Measurements from ENCODE around the gene SIL1. TPM values are rescaled to one million over a fixed set of nuclear protein-coding genes. Genes with fewer than 3 reads are reported as not detected.

SIL1 gene
- total RNA-seq, 1 donor from 2014 or later = 35.6 TPM

GRCh38 chr5:138945421-138946240 lies 252.5 kb downstream of the SIL1 start:
- no peak overlapping the region for H3K4me3 ChIP-seq
- no peaks in the 10 kb centered on the region for H3K9me3 ChIP-seq
- no peak for DNase-seq (ENCODE audit: extremely low spot score in 2 of 2)
- no peaks in the 10 kb centered on the region for H3K36me3 ChIP-seq
- TF ChIP-seq POLR2AphosphoS5 (IDR thresholded peaks at IDR 0.05; ENCODE audit: insufficient read depth in 1 of 2, low read depth in 1 of 2) (no peak), CTCF (IDR thresholded peaks at IDR 0.05) (no peak), POLR2A (IDR thresholded peaks at IDR 0.05) (no peak)
- no peaks in the 10 kb centered on the region for H3K27me3 ChIP-seq
- no peak overlapping the region for H3K27ac ChIP-seq
- intact Hi-C loops (cut with DNase I) = no loop called here
- no peaks in the 10 kb centered on the region for H3K4me1 ChIP-seq

GRCh38 chr5:138944527-138945322 lies 253.4 kb downstream of the SIL1 start:
- intact Hi-C loops (cut with DNase I) = no loop called here
- Histone ChIP-seq H3K27me3 (no peaks in the 10 kb centered on the region), H3K4me1 (no peaks in the 10 kb centered on the region), H3K36me3 (no peaks in the 10 kb centered on the region), H3K4me3 (no peak overlapping the region), H3K27ac (no peak overlapping the region), H3K9me3 (no peaks in the 10 kb centered on the region)
- TF ChIP-seq POLR2A (IDR thresholded peaks at IDR 0.05) (no peak), CTCF (IDR thresholded peaks at IDR 0.05) (no peak), POLR2AphosphoS5 (IDR thresholded peaks at IDR 0.05; ENCODE audit: insufficient read depth in 1 of 2, low read depth in 1 of 2) (no peak)
- no peak for DNase-seq (ENCODE audit: extremely low spot score in 2 of 2)

- no peak for DNase-seq (ENCODE audit: extremely low spot score in 2 of 2)
- H3K9me3 ChIP-seq = no peaks in the 10 kb centered on the region
- no peak overlapping the region for H3K27ac ChIP-seq
- TF ChIP-seq CTCF (IDR thresholded peaks at IDR 0.05) (no peak), POLR2AphosphoS5 (IDR thresholded peaks at IDR 0.05; ENCODE audit: insufficient read depth in 1 of 2, low read depth in 1 of 2) (no peak), POLR2A (IDR thresholded peaks at IDR 0.05) (no peak)
- no peaks in the 10 kb centered on the region for H3K4me1 ChIP-seq
- intact Hi-C loops (cut with DNase I) = no loop called here
- H3K27me3 ChIP-seq = no peaks in the 10 kb centered on the region
- H3K4me3 ChIP-seq = no peak overlapping the region
- H3K36me3 ChIP-seq = peaks cover 0 to 4% of the 10 kb centered on the region in 2 donors
Measured at GRCh38 chr5:138943599-138944173, 254.5 kb downstream of the SIL1 start.

GRCh38 chr5:138942861-138943260 lies 255.3 kb downstream of the SIL1 start:
- Histone ChIP-seq H3K27me3 (no peaks in the 10 kb centered on the region), H3K4me1 (no peaks in the 10 kb centered on the region), H3K27ac (no peak overlapping the region), H3K9me3 (no peaks in the 10 kb centered on the region), H3K36me3 (peaks cover 0 to 4% of the 10 kb centered on the region in 2 donors), H3K4me3 (no peak overlapping the region)
- TF ChIP-seq CTCF (IDR thresholded peaks at IDR 0.05) (no peak), POLR2A (IDR thresholded peaks at IDR 0.05) (no peak), POLR2AphosphoS5 (IDR thresholded peaks at IDR 0.05; ENCODE audit: insufficient read depth in 1 of 2, low read depth in 1 of 2) (no peak)
- no peak for DNase-seq (ENCODE audit: extremely low spot score in 2 of 2)
- intact Hi-C loops (cut with DNase I) = no loop called here

Measured in vagina (tissue), 2 donors.